Mesenchymal stem cell (in vitro differentiated cells and primary cell): ENCODE results near the gene HDHD3.

ENCODE experiments used
- DNase-seq: peaks from one replicate; pipeline ENCODE4 v3.0.0-alpha.2; 2013
- H2AFZ ChIP-seq: one replicate; pipeline ENCODE4 v1.6.1; 2013; ENCODE audit warnings: low read depth, mild to moderate bottlenecking, control low read depth, inconsistent platforms, low read length, moderate library complexity
- H2AK5ac ChIP-seq: 2 replicates; pipeline ENCODE4 v1.6.1; 2013; ENCODE audit warnings: low read length, moderate library complexity, mild to moderate bottlenecking, inconsistent platforms; ENCODE audit not compliant: severe bottlenecking
- H2BK120ac ChIP-seq: one replicate; pipeline ENCODE4 v1.6.1; 2013; ENCODE audit warnings: low read depth, mild to moderate bottlenecking, inconsistent platforms, low read length, moderate library complexity
- H2BK12ac ChIP-seq, 2 experiments: one replicate each; pipeline ENCODE4 v1.6.1; 2013; ENCODE audit warnings: inconsistent platforms in 2 of 2, low read length in 2 of 2, mild to moderate bottlenecking in 2 of 2, moderate library complexity in 2 of 2, control low read depth in 1 of 2
- H2BK15ac ChIP-seq: one replicate; pipeline ENCODE4 v1.6.1; 2013; ENCODE audit warnings: mild to moderate bottlenecking, low read depth, inconsistent platforms; ENCODE audit not compliant: poor library complexity, severe bottlenecking
- H2BK5ac ChIP-seq: 2 replicates; pipeline ENCODE4 v1.6.1; 2013; ENCODE audit warnings: low read depth, mild to moderate bottlenecking, low read length, control low read depth, inconsistent platforms; ENCODE audit not compliant: poor library complexity, severe bottlenecking
- H3K14ac ChIP-seq, 2 experiments: one replicate each; pipeline ENCODE4 v1.6.1; 2013; ENCODE audit warnings: inconsistent platforms in 2 of 2, low read length in 2 of 2, control low read depth in 1 of 2, mild to moderate bottlenecking in 1 of 2, moderate library complexity in 1 of 2
- H3K18ac ChIP-seq, 2 experiments: one replicate each; pipeline ENCODE4 v1.6.1; 2013; ENCODE audit warnings: inconsistent platforms in 2 of 2, low read length in 2 of 2, control low read depth in 1 of 2, low read depth in 1 of 2, mild to moderate bottlenecking in 1 of 2
- H3K23ac ChIP-seq, 2 experiments: one replicate each; pipeline ENCODE4 v1.6.1; 2013; ENCODE audit warnings: inconsistent platforms in 2 of 2, low read length in 2 of 2, mild to moderate bottlenecking in 2 of 2, moderate library complexity in 2 of 2, control low read depth in 1 of 2
- H3K27ac ChIP-seq: 2 replicates; pipeline ENCODE4 v1.5.1; 2013; ENCODE audit warnings: mild to moderate bottlenecking, moderate library complexity, low read length, control low read depth, inconsistent platforms; ENCODE audit not compliant: poor library complexity, severe bottlenecking
- H3K27me3 ChIP-seq, 2 experiments: 2 replicates each; pipeline versions ENCODE4 v1.6.1 to v1.7.0; 2013; ENCODE audit warnings: low read length in 2 of 2, mild to moderate bottlenecking in 2 of 2, moderate library complexity in 2 of 2, control low read depth in 1 of 2, inconsistent platforms in 1 of 2; ENCODE audit not compliant: control insufficient read depth in 1 of 2, insufficient read depth in 1 of 2
- H3K36me3 ChIP-seq, 2 experiments: 2 replicates each; pipeline versions ENCODE4 v1.6.1 to v1.7.0; 2013; ENCODE audit warnings: low read length in 2 of 2, control low read depth in 1 of 2, inconsistent platforms in 1 of 2, low read depth in 1 of 2, mild to moderate bottlenecking in 1 of 2; ENCODE audit not compliant: insufficient read depth in 2 of 2, control insufficient read depth in 1 of 2
- H3K4ac ChIP-seq, 2 experiments: one replicate each; pipeline ENCODE4 v1.6.1; 2013; ENCODE audit warnings: inconsistent platforms in 2 of 2, low read length in 2 of 2, mild to moderate bottlenecking in 2 of 2, moderate library complexity in 2 of 2, control low read depth in 1 of 2, low read depth in 1 of 2
- H3K4me1 ChIP-seq: 2 replicates; pipeline ENCODE4 v1.6.1; 2013; ENCODE audit warnings: low read depth, low read length, control low read depth; ENCODE audit not compliant: control insufficient read depth, insufficient read depth
- H3K4me2 ChIP-seq: 2 replicates; pipeline ENCODE4 v1.6.1; 2013; ENCODE audit warnings: low read length, mild to moderate bottlenecking, inconsistent platforms; ENCODE audit not compliant: poor library complexity, severe bottlenecking
- H3K4me3 ChIP-seq, 2 experiments: 2 replicates each; pipeline versions ENCODE4 v1.5.1 to v1.7.0; 2013; ENCODE audit warnings: low read length in 2 of 2, mild to moderate bottlenecking in 2 of 2, control low read depth in 1 of 2, low read depth in 1 of 2; ENCODE audit not compliant: insufficient read depth in 1 of 2
- H3K79me1 ChIP-seq: replicated peaks from 2 replicates; pipeline ENCODE4 v1.6.1; 2013; ENCODE audit warnings: mild to moderate bottlenecking, control low read depth, low read length, inconsistent platforms; ENCODE audit not compliant: poor library complexity, severe bottlenecking
- H3K9ac ChIP-seq: 2 replicates; pipeline ENCODE4 v1.7.0; 2013; ENCODE audit warnings: mild to moderate bottlenecking, low read length, moderate library complexity
- H3K9me3 ChIP-seq: 2 replicates; pipeline ENCODE4 v1.7.0; 2013; ENCODE audit warnings: mild to moderate bottlenecking, low read length; ENCODE audit not compliant: control insufficient read depth
- H4K8ac ChIP-seq: one replicate; pipeline ENCODE4 v1.6.1; 2013; ENCODE audit warnings: inconsistent platforms, mild to moderate bottlenecking, low read length, moderate library complexity
- H4K91ac ChIP-seq: one replicate; pipeline ENCODE4 v1.6.1; 2013; ENCODE audit warnings: mild to moderate bottlenecking, low read length, inconsistent platforms
- WGBS: methylation state at CpG from one replicate; pipeline ENCODE4 v1.1.7; 2013; ENCODE audit warnings: mixed read lengths; 5-methylcytosine and 5-hydroxymethylcytosine counted together

HDHD3 gene

GRCh38 chr9:113388833-113389232, 12.0 kb upstream of the HDHD3 start:
- Histone ChIP-seq H2BK12ac (no peak overlapping the region), H2BK5ac (no peak overlapping the region), H2AFZ (no peak overlapping the region), H3K36me3 (peaks cover 53 to 72% of the 10 kb centered on the region in 2 experiments), H3K9ac (no peak overlapping the region), H4K91ac (no peak overlapping the region), H3K27me3 (no peaks in the 10 kb centered on the region), H3K4me1 (peaks cover 11% of the 10 kb centered on the region), H2AK5ac (no peak overlapping the region), H3K23ac (no peak overlapping the region), H2BK15ac (no peak overlapping the region), H3K9me3 (no peaks in the 10 kb centered on the region), H4K8ac (no peak overlapping the region), H3K4ac (no peak overlapping the region), H3K18ac (no peak overlapping the region), H3K4me2 (no peak overlapping the region), H2BK120ac (no peak overlapping the region), H3K14ac (no peak overlapping the region), H3K27ac (no peak overlapping the region), H3K79me1 (peaks cover under 1% of the 10 kb centered on the region), H3K4me3 (peak overlapping the region in 1 of 2 experiments; percentile 2)
- WGBS, result 95% methylated on average over 13 of the region's 13 CpGs
- no peak for DNase-seq

GRCh38 chr9:113387560-113388230, 10.9 kb upstream of the HDHD3 start:
- 84% methylated on average over 9 of the region's 9 CpGs for WGBS
- no peak overlapping the region for H2BK12ac ChIP-seq

DNA sequence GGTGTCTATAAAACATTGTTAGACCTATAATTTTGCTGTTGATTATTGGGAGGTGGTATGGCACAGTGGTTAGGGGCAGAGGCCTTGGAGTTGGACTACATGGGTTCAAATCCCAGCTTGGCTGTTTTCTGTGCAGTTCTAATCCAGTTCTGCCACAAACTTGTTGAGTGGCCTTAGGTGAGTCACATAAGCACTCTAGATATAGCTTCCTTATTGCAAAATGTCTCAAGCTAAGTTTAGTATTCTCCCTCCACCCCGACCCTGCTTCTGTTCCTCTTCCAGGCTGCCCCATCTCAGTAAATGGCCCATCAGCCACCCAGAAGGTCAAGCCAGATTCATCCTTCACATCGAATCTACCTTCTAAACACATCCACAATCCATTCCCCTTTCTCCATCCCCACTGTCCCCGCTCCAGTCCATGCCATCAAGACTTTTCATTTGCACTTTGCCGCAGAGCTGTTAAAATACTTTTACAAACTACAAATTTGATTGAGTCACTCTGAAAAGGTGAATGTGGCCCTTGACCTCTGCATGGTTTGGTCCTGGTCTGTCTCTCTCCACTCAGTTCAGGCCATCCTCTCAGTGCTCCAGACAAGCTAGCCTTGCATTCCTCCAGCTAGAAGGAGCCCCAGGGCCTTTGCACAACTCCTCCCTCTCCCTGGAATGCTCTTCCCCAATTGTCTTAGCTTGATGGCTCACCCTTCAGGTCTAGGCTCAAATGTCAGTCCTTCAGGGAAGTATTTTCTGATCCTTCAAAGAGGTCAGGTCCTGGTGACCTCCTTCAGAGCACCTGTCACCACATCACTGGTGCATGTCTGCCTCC, 10.0 kb upstream of the HDHD3 start:
- Histone ChIP-seq H2AK5ac (peak overlapping the region; percentile 47), H3K79me1 (no peaks in the 10 kb centered on the region), H3K36me3 (peaks cover 44 to 60% of the 10 kb centered on the region in 2 experiments), H3K4me3 (no peak overlapping the region), H2BK15ac (no peak overlapping the region), H3K4me2 (no peak overlapping the region), H3K18ac (no peak overlapping the region), H3K14ac (no peak overlapping the region), H3K9me3 (no peaks in the 10 kb centered on the region), H3K9ac (no peak overlapping the region), H3K23ac (no peak overlapping the region), H4K8ac (no peak overlapping the region), H2BK12ac (no peak overlapping the region), H3K27ac (no peak overlapping the region), H3K27me3 (no peaks in the 10 kb centered on the region), H3K4ac (no peak overlapping the region), H2BK5ac (no peak overlapping the region), H2BK120ac (no peak overlapping the region), H4K91ac (no peak overlapping the region), H2AFZ (no peak overlapping the region), H3K4me1 (peaks cover 11% of the 10 kb centered on the region)
- WGBS, result 94% methylated on average over 4 of the region's 4 CpGs
- DNase-seq, result no peak

More at GRCh38 chr9:113387560-113388230, 10.9 kb upstream of the HDHD3 start:
- Histone ChIP-seq H3K9ac (no peak overlapping the region), H3K79me1 (no peaks in the 10 kb centered on the region), H2AK5ac (no peak overlapping the region), H3K18ac (no peak overlapping the region), H3K4me1 (peaks cover 11% of the 10 kb centered on the region), H3K4me3 (no peak overlapping the region), H3K27me3 (no peaks in the 10 kb centered on the region), H3K14ac (no peak overlapping the region), H3K23ac (no peak overlapping the region), H4K8ac (no peak overlapping the region), H2AFZ (no peak overlapping the region), H3K9me3 (no peaks in the 10 kb centered on the region), H2BK15ac (no peak overlapping the region), H3K27ac (peak overlapping the region; percentile 32), H4K91ac (no peak overlapping the region), H3K4me2 (no peak overlapping the region), H2BK120ac (no peak overlapping the region), H2BK5ac (no peak overlapping the region), H3K4ac (no peak overlapping the region), H3K36me3 (peaks cover 48 to 68% of the 10 kb centered on the region in 2 experiments)
- no peak for DNase-seq

GRCh38 chr9:113381909-113382411, 5.2 kb upstream of the HDHD3 start:
- Histone ChIP-seq H3K18ac (no peak overlapping the region), H3K79me1 (no peaks in the 10 kb centered on the region), H3K36me3 (peaks cover 4 to 13% of the 10 kb centered on the region in 2 experiments), H2AFZ (no peak overlapping the region), H4K8ac (no peak overlapping the region), H3K9me3 (no peaks in the 10 kb centered on the region), H2BK12ac (no peak overlapping the region), H3K4me2 (no peak overlapping the region), H2AK5ac (no peak overlapping the region), H2BK15ac (no peak overlapping the region), H3K4ac (no peak overlapping the region), H4K91ac (no peak overlapping the region), H3K27ac (no peak overlapping the region), H3K14ac (no peak overlapping the region), H3K4me3 (no peak overlapping the region), H2BK5ac (no peak overlapping the region), H3K9ac (no peak overlapping the region), H3K23ac (no peak overlapping the region), H3K4me1 (peaks cover 3% of the 10 kb centered on the region), H3K27me3 (no peaks in the 10 kb centered on the region), H2BK120ac (no peak overlapping the region)
- no peak for DNase-seq
- WGBS, result over 99% methylated on average over 8 of the region's 8 CpGs
